ENCODE data around the gene PPIB.

PPIB gene

DNA sequence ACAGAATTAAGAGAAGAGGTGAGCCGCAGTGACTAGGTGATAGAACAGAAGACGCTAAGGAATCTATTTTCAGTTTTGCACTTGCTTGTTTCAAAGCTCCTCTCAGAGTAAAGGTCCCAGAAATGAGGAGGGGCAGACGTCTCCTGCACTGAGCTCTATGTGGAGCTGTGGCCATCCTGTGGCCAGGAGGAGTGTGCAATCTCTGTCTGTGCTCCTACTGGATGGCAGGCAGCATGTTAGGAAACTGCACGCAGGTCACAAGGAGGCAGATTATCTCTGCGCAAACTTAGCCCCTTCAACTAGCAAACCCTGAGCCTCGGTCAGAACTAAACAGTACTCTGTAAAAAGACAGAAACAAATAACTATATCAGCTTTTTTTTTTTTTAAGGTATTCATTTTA is 31.1 kb upstream of the PPIB start:
- in situ Hi-C loops (cut with MboI; ENCODE audit: low pct_unique_long_range_greater_than_20kb, low sequenced_read_pairs, unreplicated experiment), result no loop called here
- TF ChIP-seq, protein P1, sequence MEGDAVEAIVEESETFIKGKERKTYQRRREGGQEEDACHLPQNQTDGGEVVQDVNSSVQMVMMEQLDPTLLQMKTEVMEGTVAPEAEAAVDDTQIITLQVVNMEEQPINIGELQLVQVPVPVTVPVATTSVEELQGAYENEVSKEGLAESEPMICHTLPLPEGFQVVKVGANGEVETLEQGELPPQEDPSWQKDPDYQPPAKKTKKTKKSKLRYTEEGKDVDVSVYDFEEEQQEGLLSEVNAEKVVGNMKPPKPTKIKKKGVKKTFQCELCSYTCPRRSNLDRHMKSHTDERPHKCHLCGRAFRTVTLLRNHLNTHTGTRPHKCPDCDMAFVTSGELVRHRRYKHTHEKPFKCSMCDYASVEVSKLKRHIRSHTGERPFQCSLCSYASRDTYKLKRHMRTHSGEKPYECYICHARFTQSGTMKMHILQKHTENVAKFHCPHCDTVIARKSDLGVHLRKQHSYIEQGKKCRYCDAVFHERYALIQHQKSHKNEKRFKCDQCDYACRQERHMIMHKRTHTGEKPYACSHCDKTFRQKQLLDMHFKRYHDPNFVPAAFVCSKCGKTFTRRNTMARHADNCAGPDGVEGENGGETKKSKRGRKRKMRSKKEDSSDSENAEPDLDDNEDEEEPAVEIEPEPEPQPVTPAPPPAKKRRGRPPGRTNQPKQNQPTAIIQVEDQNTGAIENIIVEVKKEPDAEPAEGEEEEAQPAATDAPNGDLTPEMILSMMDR (IDR thresholded peaks at IDR 0.05; ENCODE audit: extremely low read depth, insufficient read depth, missing control alignments), result no peak
- no peak for DNase-seq (ENCODE audit: low spot score)

DNA sequence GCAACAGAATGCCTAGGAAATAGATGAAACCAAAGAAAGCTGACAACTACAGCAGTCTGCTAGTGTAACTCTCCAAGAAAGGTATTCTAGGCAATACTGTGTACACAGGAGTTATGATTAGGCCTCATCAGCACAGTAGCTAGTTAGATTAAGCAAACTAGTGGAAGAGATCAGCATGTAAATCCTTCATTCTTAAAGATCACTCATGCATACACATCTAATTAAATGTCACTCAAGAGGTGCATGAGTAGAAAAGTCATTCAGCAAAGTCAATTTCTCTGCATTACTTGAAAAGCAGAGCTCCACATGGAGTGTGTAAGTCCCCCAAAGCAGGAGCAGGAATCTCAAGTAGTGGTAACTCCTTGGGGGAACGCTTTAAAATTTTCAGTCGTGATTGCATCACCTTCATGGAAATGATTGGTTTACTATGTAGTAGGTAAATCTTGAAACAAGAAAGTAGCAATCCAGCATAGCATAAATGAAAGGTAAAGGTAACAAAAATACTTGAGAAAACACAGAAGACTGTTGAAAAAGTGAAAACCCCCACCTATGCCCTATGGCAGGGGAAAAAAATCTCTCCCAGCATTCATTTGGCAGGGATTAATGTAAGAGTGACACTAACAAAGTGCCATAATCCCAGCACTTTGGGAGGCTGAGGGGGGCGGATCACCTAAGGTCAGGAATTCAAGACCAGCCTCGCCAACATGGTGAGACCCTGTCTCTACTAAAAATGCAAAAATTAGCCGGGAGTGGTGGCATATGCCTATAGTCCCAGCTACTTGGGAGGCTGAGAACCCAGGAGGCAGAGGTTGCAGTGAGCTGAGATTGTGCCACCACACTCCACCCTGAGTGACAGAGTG is 29.4 kb upstream of the PPIB start:
- TF ChIP-seq, protein P1 (IDR thresholded peaks at IDR 0.05; ENCODE audit: extremely low read depth, insufficient read depth, missing control alignments), result no peak
- DNase-seq (ENCODE audit: low spot score), result no peak
- in situ Hi-C loops (cut with MboI; ENCODE audit: low pct_unique_long_range_greater_than_20kb, low sequenced_read_pairs, unreplicated experiment), result no loop called here

DNA sequence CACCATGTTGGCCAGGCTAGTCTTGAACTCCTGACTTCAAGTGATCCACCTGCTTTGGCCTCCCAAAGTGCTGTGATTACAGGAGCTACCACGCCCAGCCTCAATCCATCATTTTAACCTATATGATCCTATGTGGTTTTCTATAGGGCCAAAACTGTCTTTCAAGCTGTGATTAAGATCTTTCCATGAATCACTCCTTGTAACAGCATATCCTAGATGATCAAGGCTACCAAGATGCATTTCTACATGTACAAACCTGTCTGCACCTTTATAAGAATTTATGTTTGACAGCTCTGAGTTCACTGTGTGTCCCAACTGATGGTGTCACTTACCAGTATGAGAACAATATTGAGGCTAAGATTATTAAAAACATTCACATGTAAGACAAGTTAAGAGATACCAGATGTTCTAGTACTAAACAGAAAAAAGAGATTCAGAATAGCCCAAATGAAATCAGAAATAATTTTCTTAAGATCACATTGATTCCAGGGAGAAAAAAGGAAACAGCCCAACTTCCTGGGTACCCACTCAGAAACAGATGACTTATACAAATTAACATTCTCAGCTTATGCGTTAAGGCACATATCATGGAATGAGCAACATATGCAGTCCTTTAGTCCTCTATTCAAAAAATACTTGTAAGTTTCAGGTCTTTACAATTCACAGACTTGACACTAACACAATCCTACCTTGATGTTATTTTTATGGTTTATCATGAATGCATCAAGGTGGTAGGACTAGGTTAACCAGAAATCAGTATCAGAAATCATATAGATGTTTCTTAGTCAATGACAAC is 24.8 kb upstream of the PPIB start:
- TF ChIP-seq, protein P1 (IDR thresholded peaks at IDR 0.05; ENCODE audit: extremely low read depth, insufficient read depth, missing control alignments), result no peak

DNA sequence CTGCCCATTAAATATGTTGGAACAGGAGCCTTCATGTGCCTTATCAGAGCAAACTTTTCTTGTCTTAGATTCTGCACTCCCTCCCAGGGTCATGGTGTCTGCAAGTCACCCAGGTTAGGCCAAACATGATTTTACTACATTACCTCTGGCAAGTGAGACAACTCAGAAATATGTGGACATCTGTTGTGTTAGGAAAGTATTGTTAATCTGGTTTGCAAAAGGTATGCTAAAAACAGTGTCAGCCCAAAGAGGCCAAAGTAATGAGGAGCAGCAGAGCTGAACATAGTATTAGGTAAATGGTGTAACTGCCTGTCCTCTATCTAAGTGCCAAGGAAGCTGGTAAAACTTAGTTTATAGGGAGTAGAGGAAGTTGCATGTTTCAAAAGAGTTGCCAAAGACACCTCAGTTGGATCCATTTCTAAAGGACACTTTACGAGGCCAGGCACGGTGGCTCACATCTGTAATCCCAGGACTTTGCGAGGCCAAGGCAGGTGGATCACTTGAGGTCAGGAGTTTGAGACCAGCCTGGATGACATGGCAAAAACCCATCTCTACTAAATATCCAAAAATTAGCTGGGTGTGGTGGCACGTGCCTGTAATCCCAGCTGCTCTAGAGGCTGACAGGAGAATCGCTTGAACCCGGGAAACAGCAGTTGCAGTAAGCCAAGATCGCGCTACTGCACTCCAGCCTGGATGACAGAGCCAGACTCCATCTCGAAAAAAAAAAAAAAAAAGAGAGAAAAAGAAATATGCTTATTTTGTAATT is 22.5 kb upstream of the PPIB start:
- TF ChIP-seq, protein P1 (IDR thresholded peaks at IDR 0.05; ENCODE audit: extremely low read depth, insufficient read depth, missing control alignments), result no peak
- DNase-seq (ENCODE audit: low spot score), result no peak
- in situ Hi-C loops (cut with MboI; ENCODE audit: low pct_unique_long_range_greater_than_20kb, low sequenced_read_pairs, unreplicated experiment), result no loop called here

More for the DNA sequence above, 24.8 kb upstream of the PPIB start:
- no peak for DNase-seq (ENCODE audit: low spot score)
- in situ Hi-C loops (cut with MboI; ENCODE audit: low pct_unique_long_range_greater_than_20kb, low sequenced_read_pairs, unreplicated experiment), result no loop called here

DNA sequence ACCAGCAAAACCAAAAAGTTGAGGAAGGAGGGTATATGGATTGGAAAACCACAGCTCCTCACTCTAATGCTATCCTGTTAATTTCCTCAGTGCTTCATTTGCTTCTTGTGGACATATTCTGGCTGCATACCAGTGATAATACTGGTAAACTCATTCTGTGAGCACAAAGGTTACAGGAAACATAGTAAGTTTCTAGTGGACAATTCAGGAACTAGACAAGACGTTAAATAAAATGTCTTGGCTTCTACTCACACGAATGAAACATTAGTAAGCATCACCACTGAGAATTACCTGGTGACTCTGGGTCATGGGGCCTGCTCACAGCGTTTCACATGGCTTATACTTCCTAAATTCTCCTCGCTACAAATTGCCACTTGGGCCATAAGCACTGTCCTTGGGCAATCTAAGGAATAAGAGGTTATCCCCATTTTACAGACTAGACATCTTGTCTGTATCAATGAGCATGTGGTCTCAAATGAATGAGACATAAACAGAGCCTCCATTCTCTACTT is 20.1 kb upstream of the PPIB start:
- TF ChIP-seq, protein P1 (IDR thresholded peaks at IDR 0.05; ENCODE audit: extremely low read depth, insufficient read depth, missing control alignments), result no peak
- in situ Hi-C loops (cut with MboI; ENCODE audit: low pct_unique_long_range_greater_than_20kb, low sequenced_read_pairs, unreplicated experiment), result no loop called here
- no peak for DNase-seq (ENCODE audit: low spot score)

GRCh38 chr15:64180235-64180824 is 17.5 kb upstream of the PPIB start:
- in situ Hi-C loops (cut with MboI; ENCODE audit: low pct_unique_long_range_greater_than_20kb, low sequenced_read_pairs, unreplicated experiment), result no loop called here
- TF ChIP-seq, protein P1 (IDR thresholded peaks at IDR 0.05; ENCODE audit: extremely low read depth, insufficient read depth, missing control alignments), result no peak
- DNase-seq (ENCODE audit: low spot score), result peak; percentile 58

All from GM13977 (cell line).